ENCODE data around the gene ADAMTSL5.
"Not testable (repeated sequence)": the region's sequence is repeated elsewhere in the genome, so short reads cannot be mapped to it uniquely, and the experiment has no call there.

The ADAMTSL5 gene

GRCh38 chr19:1529430-1529816 is 16.6 kb upstream of the ADAMTSL5 start:
- DNase-seq = no peak

GRCh38 chr19:1528596-1529429 is 16.0 kb upstream of the ADAMTSL5 start:
- no peak for DNase-seq

GRCh38 chr19:1527650-1528309 is 15.0 kb upstream of the ADAMTSL5 start:
- DNase-seq = no peak

GRCh38 chr19:1526979-1527649 is 14.3 kb upstream of the ADAMTSL5 start:
- DNase-seq = no peak

- DNase-seq = no peak
Measured at GRCh38 chr19:1526066-1526778, 13.4 kb upstream of the ADAMTSL5 start.

- no peak for DNase-seq
Measured at GRCh38 chr19:1525343-1525742, 12.5 kb upstream of the ADAMTSL5 start.

GRCh38 chr19:1524972-1525325 is 12.1 kb upstream of the ADAMTSL5 start:
- no peak for DNase-seq

- no peak for DNase-seq
Measured at GRCh38 chr19:1524287-1524971, 11.6 kb upstream of the ADAMTSL5 start.

GRCh38 chr19:1523412-1524286 is 10.8 kb upstream of the ADAMTSL5 start, which contains the start of gene PLK5:
Gene PLK5 (plus strand): TSS chr19:1524077. CDS start chr19:1526997, 2,920 bp downstream.
- DNase-seq = no peak

- no peak for DNase-seq
Measured at GRCh38 chr19:1522838-1523237, 10.0 kb upstream of the ADAMTSL5 start.

GRCh38 chr19:1522061-1522460 is 9.2 kb upstream of the ADAMTSL5 start:
- no peak for DNase-seq

- no peak for DNase-seq
Measured at GRCh38 chr19:1521636-1522035, 8.8 kb upstream of the ADAMTSL5 start.

GRCh38 chr19:1520203-1520780 is 7.5 kb upstream of the ADAMTSL5 start:
- DNase-seq = no peak

GRCh38 chr19:1519802-1520201 is 7.0 kb upstream of the ADAMTSL5 start:
- not testable (repeated sequence) for DNase-seq

GRCh38 chr19:1518471-1518870 is 5.7 kb upstream of the ADAMTSL5 start:
- no peak for DNase-seq

GRCh38 chr19:1516395-1516753 is 3.6 kb upstream of the ADAMTSL5 start:
- no peak for DNase-seq

GRCh38 chr19:1514986-1515721 is 2.3 kb upstream of the ADAMTSL5 start:
- DNase-seq = no peak

GRCh38 chr19:1514295-1514661 is 1.5 kb upstream of the ADAMTSL5 start:
- DNase-seq = no peak

GRCh38 chr19:1513499-1514294 is 878 bp upstream of the ADAMTSL5 start:
- DNase-seq = peak; percentile 68
